GM18498 (cell line): Measurements from ENCODE around the gene ACVR2A.
A peak's percentile ranks its signal among the peaks of the same experiment; 100 is the strongest.

Experiments used
- ATAC-seq: cut with Tn5 transposase; IDR thresholded peaks from one replicate; pipeline ENCODE4 v1.9.1; 2021; ENCODE audit warnings: mild to moderate bottlenecking, moderate library complexity; ENCODE audit not compliant: unreplicated experiment

The ACVR2A gene

GRCh38 chr2:147917161-147917560, 72.3 kb downstream of the ACVR2A start:
- no peak for ATAC-seq

- ATAC-seq, result no peak
Measured at GRCh38 chr2:147923846-147924245, 79.0 kb downstream of the ACVR2A start.

- no peak for ATAC-seq
Measured at GRCh38 chr2:147924647-147925046, 79.8 kb downstream of the ACVR2A start.

- no peak for ATAC-seq
Measured at GRCh38 chr2:147925886-147926285, 81.1 kb downstream of the ACVR2A start.

- no peak for ATAC-seq
Measured at GRCh38 chr2:147927053-147927588, 82.3 kb downstream of the ACVR2A start.

- ATAC-seq, result no peak
Measured at GRCh38 chr2:147933931-147934330, 89.1 kb downstream of the ACVR2A start.

- ATAC-seq, result no peak
Measured at GRCh38 chr2:147934881-147935620, 90.2 kb downstream of the ACVR2A start.

- ATAC-seq, result peak; percentile 74
Measured at GRCh38 chr2:147937744-147938349, 93.0 kb downstream of the ACVR2A start.

- no peak for ATAC-seq
Measured at GRCh38 chr2:147939313-147939712, 94.5 kb downstream of the ACVR2A start.

GRCh38 chr2:147945660-147946059, 100.8 kb downstream of the ACVR2A start:
- no peak for ATAC-seq

GRCh38 chr2:147952118-147952517, 107.3 kb downstream of the ACVR2A start:
- no peak for ATAC-seq

- ATAC-seq, result no peak
Measured at GRCh38 chr2:147968571-147968970, 123.7 kb downstream of the ACVR2A start.

- ATAC-seq, result no peak
Measured at GRCh38 chr2:147976102-147976501, 131.3 kb downstream of the ACVR2A start.

GRCh38 chr2:147977679-147978078, 132.8 kb downstream of the ACVR2A start:
- no peak for ATAC-seq
